Left lung (tissue), 10 donors: ENCODE measurements around the gene STPG2. TPM values are rescaled to one million over a fixed set of nuclear protein-coding genes. Genes with fewer than 3 reads are reported as not detected.

Experiments used
- ATAC-seq: fragments of 200-7000 bp; cut with Tn5 transposase; one replicate; pipeline ENCODE4 v1.9.1; 2020; ENCODE audit warnings: moderate library complexity
- DNase-seq, 4 donors: peaks; one replicate each; pipeline ENCODE4 v3.0.0-alpha.2; 2013 to 2020
- H3K27ac ChIP-seq, 2 donors: fragments of 200-600 bp; sonication (generic) in 1 of 2; one replicate each; pipeline versions ENCODE4 v1.5.0 to v1.8.0; 2020 to 2021
- H3K27me3 ChIP-seq, 2 donors: fragments of 200-600 bp; sonication (generic) in 1 of 2; one replicate each; pipeline versions ENCODE4 v1.5.0 to v1.8.0; 2020 to 2021
- H3K36me3 ChIP-seq, 2 donors: fragments of 200-600 bp; sonication (generic) in 1 of 2; one replicate each; pipeline versions ENCODE4 v1.5.0 to v1.8.0; 2020 to 2021
- H3K4me1 ChIP-seq, 2 donors: fragments of 200-600 bp; one replicate each; pipeline ENCODE4 v1.8.0; 2021
- H3K4me3 ChIP-seq, 2 donors: fragments of 200-600 bp; sonication (generic) in 1 of 2; one replicate each; pipeline versions ENCODE4 v1.5.0 to v1.8.0; 2020 to 2021; ENCODE audit warnings: mild to moderate bottlenecking in 1 of 2
- H3K9me3 ChIP-seq, 2 donors: fragments of 200-600 bp; sonication (generic) in 1 of 2; one replicate each; pipeline versions ENCODE4 v1.5.0 to v1.8.0; 2020 to 2021
- CTCF ChIP-seq, 2 donors: fragments of 200-600 bp; sonication (generic) in 1 of 2; IDR thresholded peaks; one replicate each; pipeline versions ENCODE4 v1.5.0 to v1.8.0; 2021; ENCODE audit warnings: antibody characterized with exemption in 2 of 2
- intact Hi-C, 2 donors: fragments of 100-400 bp; cut with DNase I; formaldehyde crosslinking; loops; one replicate each; pipeline versions ENCODE4 v1.11.2 to v1.14.2; 2022
- polyA plus RNA-seq, 6 donors: library from polyadenylated mRNA; unstranded; fragments of 120-200 nt; gene quantifications; one replicate each; pipeline ENCODE4 v1.2.1, GENCODE V29; 2013; ENCODE audit not compliant: insufficient read length in 6 of 6
- total RNA-seq, 2 donors: library from RNA; stranded (reverse); fragmentation: NEBNext Ultra II Directional; extraction: Animal tissue kit (Norgen Biotek cat#: 25700); gene quantifications; one replicate each; pipeline ENCODE4 v1.2.1, GENCODE V29; 2021
- donor health status: DM: no; HTN: yes; CAD: no.
- donor health status: DM: no; HTN: no; CAD: no.

The STPG2 gene
- total and polyA plus RNA-seq, 8 donors: 0.13 to 0.76 (median 0.30) TPM

- Histone ChIP-seq H3K27me3 (no peaks in the 10 kb centered on the region), H3K9me3 (peaks cover 0 to 45% of the 10 kb centered on the region in 2 donors), H3K27ac (no peak overlapping the region), H3K36me3 (no peaks in the 10 kb centered on the region), H3K4me3 (no peak overlapping the region), H3K4me1 (no peaks in the 10 kb centered on the region)
- DNase-seq (no peak), ATAC-seq (no peak)
- intact Hi-C loops: no loop called here
- no peak for TF ChIP-seq CTCF (IDR thresholded peaks at IDR 0.05)
Observed at GRCh38 chr4:97994765-97995465, 148.4 kb downstream of the STPG2 start.

- no peak for TF ChIP-seq CTCF (IDR thresholded peaks at IDR 0.05)
- Histone ChIP-seq H3K9me3 (peaks cover 0 to 33% of the 10 kb centered on the region in 2 donors), H3K27ac (no peak overlapping the region), H3K4me1 (no peaks in the 10 kb centered on the region), H3K36me3 (no peaks in the 10 kb centered on the region), H3K4me3 (no peak overlapping the region), H3K27me3 (no peaks in the 10 kb centered on the region)
- intact Hi-C loops: no loop called here
- ATAC-seq: no peak
- no peak for DNase-seq
Observed at GRCh38 chr4:97990409-97990808, 152.9 kb downstream of the STPG2 start.

GRCh38 chr4:97987019-97987648, 156.1 kb downstream of the STPG2 start:
- DNase-seq (peak in 1 of 4 donors; percentile 42), ATAC-seq (peak; percentile 53)
- Histone ChIP-seq H3K4me3 (no peak overlapping the region), H3K4me1 (no peaks in the 10 kb centered on the region), H3K36me3 (no peaks in the 10 kb centered on the region), H3K27ac (no peak overlapping the region), H3K9me3 (peaks cover 0 to 3% of the 10 kb centered on the region in 2 donors), H3K27me3 (no peaks in the 10 kb centered on the region)
- peak in 1 of 2 donors; percentile 16 for TF ChIP-seq CTCF (IDR thresholded peaks at IDR 0.05)
- intact Hi-C loops: no loop called here

GRCh38 chr4:97984545-97985131, 158.6 kb downstream of the STPG2 start:
- TF ChIP-seq CTCF (IDR thresholded peaks at IDR 0.05): no peak
- DNase-seq: no peak
- intact Hi-C loops: no loop called here
- no peaks in the 10 kb centered on the region for H3K36me3 ChIP-seq
- H3K27ac ChIP-seq: no peak overlapping the region
- no peaks in the 10 kb centered on the region for H3K4me1 ChIP-seq
- no peaks in the 10 kb centered on the region for H3K27me3 ChIP-seq
- H3K9me3 ChIP-seq: no peaks in the 10 kb centered on the region
- H3K4me3 ChIP-seq: no peak overlapping the region
- ATAC-seq: no peak

GRCh38 chr4:97978791-97979488, 164.3 kb downstream of the STPG2 start:
- no peak overlapping the region for H3K27ac ChIP-seq
- no peak overlapping the region for H3K4me3 ChIP-seq
- H3K4me1 ChIP-seq: no peaks in the 10 kb centered on the region
- intact Hi-C loops: no loop called here
- H3K36me3 ChIP-seq: no peaks in the 10 kb centered on the region
- DNase-seq (no peak), ATAC-seq (no peak)
- H3K9me3 ChIP-seq: peaks cover 0 to 7% of the 10 kb centered on the region in 2 donors
- no peaks in the 10 kb centered on the region for H3K27me3 ChIP-seq
- no peak for TF ChIP-seq CTCF (IDR thresholded peaks at IDR 0.05)
